Astrocyte of the cerebellum (primary cell): ENCODE results near the gene CMTM7.

Source experiments
- DNase-seq: peaks from one replicate; pipeline ENCODE4 v3.0.0-alpha.2; 2011; ENCODE audit warnings: low read depth
- H3K4me3 ChIP-seq: 2 replicates; pipeline ENCODE4 v1.5.1; 2011; ENCODE audit warnings: mild to moderate bottlenecking, low read depth, low read length, moderate library complexity
- CTCF ChIP-seq: IDR thresholded peaks from 2 replicates; pipeline ENCODE4 v1.5.1; 2012; ENCODE audit warnings: low read length, low read depth, moderate library complexity, mild to moderate bottlenecking; ENCODE audit errors: missing control alignments
- in situ Hi-C: cut with HindIII; loops from 2 replicates; pipeline ENCODE4 v1.10.0; 2017; ENCODE audit warnings: low sequenced_read_pairs

Gene CMTM7

GRCh38 chr3:32395496-32395895 lies 3.8 kb downstream of the CMTM7 start:
- no peak overlapping the region for H3K4me3 ChIP-seq
- no peak for TF ChIP-seq CTCF
- no peak for DNase-seq
- in situ Hi-C loops = no loop called here

GRCh38 chr3:32397941-32398340 lies 6.3 kb downstream of the CMTM7 start:
- no peak for TF ChIP-seq CTCF
- no peak for DNase-seq
- in situ Hi-C loops = no loop called here
- no peak overlapping the region for H3K4me3 ChIP-seq

GRCh38 chr3:32398531-32398930 lies 6.9 kb downstream of the CMTM7 start:
- DNase-seq = no peak
- in situ Hi-C loops = no loop called here
- H3K4me3 ChIP-seq = no peak overlapping the region
- no peak for TF ChIP-seq CTCF

GRCh38 chr3:32399030-32399620 lies 7.5 kb downstream of the CMTM7 start:
- in situ Hi-C loops = no loop called here
- peak; percentile 56 for TF ChIP-seq CTCF
- H3K4me3 ChIP-seq = no peak overlapping the region
- DNase-seq = peak; percentile 49

- in situ Hi-C loops = no loop called here
- DNase-seq = no peak
- peak overlapping the region; percentile 32 for H3K4me3 ChIP-seq
- no peak for TF ChIP-seq CTCF
These were observed 9.5 kb downstream of the CMTM7 start for GRCh38 chr3:32401126-32401525.

GRCh38 chr3:32401556-32402081 lies 10.0 kb downstream of the CMTM7 start:
- no peak for TF ChIP-seq CTCF
- H3K4me3 ChIP-seq = peak overlapping the region; percentile 32
- peak; percentile 60 for DNase-seq
- in situ Hi-C loops = no loop called here
